Vagina (tissue), 2 donors: ENCODE data around the gene TCF4.

Experiments
- CTCF ChIP-seq, 3 experiments: fragments of 450-650 bp in 2 of 3; fragments of 200-600 bp in 1 of 3; sonication (generic) in 1 of 3; IDR thresholded peaks; one replicate each; pipeline ENCODE4 v1.5.1; 2017 to 2019; ENCODE audit warnings: antibody characterized with exemption in 3 of 3, mild to moderate bottlenecking in 2 of 3, moderate library complexity in 2 of 3
- POLR2A ChIP-seq, 2 donors: fragments of 450-650 bp; IDR thresholded peaks; one replicate each; pipeline ENCODE4 v1.6.1; 2017; ENCODE audit warnings: antibody characterized with exemption in 2 of 2, mild to moderate bottlenecking in 2 of 2, moderate library complexity in 2 of 2
- POLR2AphosphoS5 ChIP-seq, 2 donors: sonication (generic); formaldehyde crosslinking; IDR thresholded peaks; one replicate each; pipeline ENCODE4 v1.9.0; 2017; ENCODE audit warnings: antibody characterized with exemption in 2 of 2, mild to moderate bottlenecking in 2 of 2, low read depth in 1 of 2; ENCODE audit not compliant: insufficient read depth in 1 of 2

GRCh38 chr18:55405475-55405874 is 182.5 kb downstream of the TCF4 start:
- TF ChIP-seq POLR2A (IDR thresholded peaks at IDR 0.05) (no peak), CTCF (IDR thresholded peaks at IDR 0.05) (no peak), POLR2AphosphoS5 (IDR thresholded peaks at IDR 0.05; ENCODE audit: insufficient read depth in 1 of 2, low read depth in 1 of 2) (no peak)
